GM21526 (cell line): ENCODE results near the gene LRRC45.

ENCODE experiments used
- ATAC-seq: cut with Tn5 transposase; IDR thresholded peaks from one replicate; pipeline ENCODE4 v1.9.1; 2021; ENCODE audit warnings: moderate library complexity; ENCODE audit not compliant: unreplicated experiment, low FRiP score

The LRRC45 gene

DNA sequence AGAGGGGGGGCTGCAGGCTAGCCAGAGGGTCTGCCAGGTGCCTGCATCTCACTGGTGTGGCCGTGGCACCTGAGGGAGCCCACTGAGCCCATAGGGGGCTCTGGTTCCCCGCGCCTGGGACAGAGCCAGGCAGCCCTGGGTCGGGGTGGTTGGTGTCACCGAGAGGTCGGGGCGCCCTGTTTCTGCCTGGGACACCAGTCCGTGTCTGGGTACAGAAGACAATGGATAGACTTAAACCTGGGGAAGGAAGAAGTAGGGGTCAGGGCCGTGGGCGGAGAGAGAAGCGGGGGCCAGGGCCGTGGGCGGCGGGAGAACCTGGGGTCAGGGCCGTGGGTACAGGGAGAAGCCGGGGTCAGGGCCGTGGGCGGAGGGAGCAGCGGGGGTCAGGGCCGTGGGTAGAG lies 25.5 kb downstream of the LRRC45 start:
- ATAC-seq, result no peak

DNA sequence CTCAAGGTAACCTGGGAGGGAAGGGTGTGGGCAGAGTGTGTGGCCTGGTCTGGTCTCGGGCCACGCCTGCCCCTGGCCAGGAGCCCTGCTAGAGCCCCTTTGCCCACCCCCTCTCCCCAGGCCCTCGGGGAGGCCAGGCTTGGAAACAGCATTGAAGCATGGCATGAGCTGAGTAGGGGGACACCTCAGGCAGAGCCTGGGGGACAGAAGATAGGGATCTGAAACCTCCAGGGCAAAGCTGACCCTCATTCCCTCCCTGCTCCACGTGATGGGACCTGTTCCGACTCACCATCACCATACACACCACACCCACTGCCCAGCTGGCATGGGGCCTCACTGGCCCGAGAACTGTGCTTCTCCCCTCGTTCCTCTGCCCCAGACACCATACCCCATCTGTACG lies 26.0 kb downstream of the LRRC45 start:
- no peak for ATAC-seq

DNA sequence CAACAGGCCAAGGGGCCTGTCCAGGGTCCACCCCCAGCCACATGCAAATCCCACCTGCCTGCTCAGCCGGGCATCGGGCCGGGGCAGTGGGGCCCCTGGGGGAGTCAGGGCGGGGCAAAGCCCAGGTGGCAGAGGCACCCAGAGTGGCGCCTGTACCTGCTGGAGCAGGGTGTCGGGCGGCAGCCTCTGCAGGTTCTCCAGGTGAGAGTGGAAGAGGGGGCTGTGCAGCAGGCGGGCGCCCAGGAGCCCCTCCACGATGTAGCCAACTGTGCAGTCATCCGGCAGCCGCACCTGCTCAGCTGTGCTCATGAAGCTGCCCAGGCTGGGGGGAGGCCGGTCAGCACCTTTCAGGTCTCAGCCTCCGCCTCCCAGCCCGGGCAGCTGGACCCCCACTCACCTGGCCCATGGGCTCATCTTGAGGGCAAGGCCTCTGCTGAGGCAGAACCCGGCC lies 26.4 kb downstream of the LRRC45 start:
- ATAC-seq, result no peak

DNA sequence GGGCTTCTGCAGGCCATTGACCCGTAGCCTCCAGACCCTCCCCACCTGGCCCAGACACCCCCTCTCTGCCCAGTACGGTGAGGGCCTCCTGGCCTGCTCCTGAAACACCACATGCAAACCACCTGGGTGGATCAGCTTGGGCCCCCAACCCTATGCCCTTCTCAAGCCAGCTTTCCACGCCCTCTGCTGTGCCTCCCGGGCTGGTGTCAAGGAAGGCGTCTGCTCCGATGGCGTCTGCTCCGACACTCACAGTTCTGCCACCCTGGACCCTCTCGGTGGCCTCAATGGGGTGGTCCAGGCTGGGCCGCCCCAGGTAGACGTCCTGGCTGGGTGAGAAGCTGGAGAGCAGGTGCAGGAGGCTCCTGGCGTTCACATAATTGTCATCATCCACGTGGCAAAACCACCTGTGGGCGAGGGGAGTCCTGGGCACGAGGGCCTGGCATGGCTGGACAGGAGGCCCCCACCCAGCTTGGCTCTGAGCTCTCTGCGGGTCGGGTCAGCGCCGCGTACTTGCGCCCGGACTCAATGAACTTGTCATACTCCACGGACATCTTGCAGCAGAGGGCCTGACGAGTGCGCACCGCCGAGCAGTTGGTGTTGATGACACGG lies 27.2 kb downstream of the LRRC45 start:
- no peak for ATAC-seq

DNA sequence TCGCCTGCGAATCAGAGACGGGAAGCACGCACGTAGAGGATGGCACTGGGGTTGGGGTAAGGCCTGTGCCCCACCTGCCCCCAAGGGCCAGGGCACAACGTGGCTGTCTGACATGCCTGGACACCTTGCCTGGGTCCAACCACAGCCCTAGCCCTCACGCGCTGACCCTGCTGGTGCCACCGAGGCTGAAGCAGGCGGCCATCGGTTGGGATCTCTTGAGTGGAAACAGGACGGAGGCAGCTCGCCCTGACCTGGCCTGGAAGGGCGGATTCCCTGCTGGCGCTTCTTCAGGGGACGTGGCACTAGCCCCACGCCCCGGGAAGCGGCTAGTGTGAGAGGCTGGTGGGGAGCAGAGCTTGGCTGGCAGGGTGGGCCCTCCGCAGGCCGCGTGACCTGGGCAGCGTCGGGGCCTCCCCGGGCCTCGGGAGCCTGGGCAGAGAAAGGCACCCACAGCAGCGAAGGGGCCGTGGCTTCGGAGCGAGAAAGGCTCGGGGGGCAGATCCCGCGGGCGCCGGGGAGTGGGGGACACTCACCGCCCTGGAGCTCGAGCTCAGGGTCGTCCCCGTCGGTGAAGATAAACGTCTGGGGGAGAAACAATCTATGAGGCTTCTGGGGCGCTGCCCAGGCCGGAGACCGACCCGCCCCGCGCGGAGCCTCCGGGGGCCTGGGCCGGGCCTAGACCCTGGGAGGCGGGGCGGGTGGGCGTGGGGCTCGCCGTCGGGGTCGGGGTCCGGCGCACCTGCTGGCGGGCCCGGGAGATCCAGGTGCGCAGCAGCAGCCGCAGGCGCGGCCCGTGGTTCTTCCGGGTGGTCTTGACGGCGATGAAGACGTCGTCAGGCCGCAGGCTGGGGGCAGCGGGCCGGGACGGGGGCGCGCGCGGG lies 27.9 kb downstream of the LRRC45 start:
- no peak for ATAC-seq

DNA sequence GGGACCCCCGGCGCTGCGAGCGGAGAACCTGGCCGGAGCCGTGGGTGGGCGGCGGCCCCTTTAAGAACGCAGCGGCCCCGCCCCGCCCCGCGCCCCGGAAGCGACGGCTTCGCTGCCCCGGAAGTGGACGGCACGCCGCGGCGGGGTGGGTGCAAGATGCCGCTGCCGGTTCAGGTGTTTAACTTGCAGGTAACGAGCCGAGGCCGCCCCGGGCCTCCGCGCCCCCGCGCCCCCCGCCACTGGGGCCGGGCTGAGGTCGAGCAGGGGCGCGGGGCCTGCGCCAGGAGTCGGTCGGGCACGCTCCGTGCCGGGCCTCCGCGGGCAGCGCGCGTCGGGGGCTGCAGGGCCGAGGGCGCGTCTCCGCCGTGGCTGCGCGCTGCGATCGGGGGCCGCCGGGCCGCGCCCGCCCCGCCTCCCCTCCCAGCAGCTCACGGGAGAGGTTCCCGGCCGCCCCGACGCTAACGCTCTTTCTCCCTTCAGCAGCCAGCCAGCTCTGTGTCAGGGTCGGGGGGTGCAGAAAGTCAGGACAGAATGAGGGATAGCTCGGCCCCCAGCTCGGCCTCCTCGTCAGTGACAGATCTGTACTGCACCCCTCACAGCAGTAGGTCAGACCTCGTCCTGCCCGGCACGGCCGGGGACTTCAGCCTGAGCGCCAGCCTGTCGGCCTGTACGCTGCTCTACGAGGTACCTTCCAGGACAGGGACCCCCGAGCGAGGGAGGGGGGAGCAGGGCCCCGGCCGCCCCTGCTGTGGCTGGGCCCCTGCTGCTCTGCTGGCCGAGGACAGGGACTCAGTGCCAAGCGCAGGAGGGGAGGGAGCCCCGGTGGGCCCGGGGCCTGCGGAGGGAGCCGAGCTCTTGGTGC lies 28.9 kb downstream of the LRRC45 start, which contains the start of the genes GPS1 and RFNG:
Gene GPS1 (plus strand): TSS at position 123 of the 862 bp plus-strand sequence. CDS start 34 bp downstream, at position 157.
Gene RFNG (minus strand): TSS at position 36 of the 862 bp plus-strand sequence. CDS start 45 bp downstream, outside the sequence.
- ATAC-seq, result no peak

DNA sequence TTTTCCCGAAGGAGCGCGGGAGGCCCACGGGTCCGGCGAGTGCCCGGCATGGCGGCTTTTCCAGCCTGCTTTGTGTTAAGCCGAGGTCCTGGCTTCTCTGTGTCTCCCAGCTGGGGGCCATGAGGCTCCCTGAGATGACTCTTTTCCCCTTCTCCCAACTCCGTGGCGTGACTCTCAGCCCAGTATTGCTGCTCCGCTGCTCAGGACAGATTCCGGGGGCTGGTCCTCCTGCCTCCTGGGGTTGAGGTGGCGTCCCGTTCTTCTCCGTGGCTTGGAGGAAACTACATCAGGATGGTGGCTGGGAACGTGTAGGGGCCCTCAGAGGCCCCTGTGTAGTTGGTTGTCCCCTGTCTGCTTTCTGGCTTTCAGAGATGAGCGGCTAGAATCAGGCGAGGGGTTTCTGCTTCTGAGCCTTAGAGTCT lies 29.5 kb downstream of the LRRC45 start:
- ATAC-seq, result no peak

DNA sequence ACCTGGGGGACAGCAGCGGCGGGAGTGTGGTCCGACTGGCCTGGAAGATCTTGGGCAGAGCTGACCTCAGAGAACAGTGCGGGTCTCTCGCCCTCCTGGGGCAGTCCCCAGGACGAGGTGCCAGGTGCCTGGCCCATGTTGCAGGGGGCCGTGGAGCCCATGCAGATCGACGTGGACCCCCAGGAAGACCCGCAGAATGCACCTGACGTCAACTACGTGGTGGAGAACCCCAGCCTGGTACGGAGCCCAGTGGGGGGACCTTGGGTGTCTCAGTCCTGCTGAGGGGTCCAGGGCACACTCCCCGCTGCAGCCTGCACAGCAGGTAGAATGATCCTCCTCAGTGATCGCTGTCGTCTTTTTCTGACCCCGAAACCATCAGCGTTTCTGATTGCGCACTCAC lies 30.0 kb downstream of the LRRC45 start:
- no peak for ATAC-seq

DNA sequence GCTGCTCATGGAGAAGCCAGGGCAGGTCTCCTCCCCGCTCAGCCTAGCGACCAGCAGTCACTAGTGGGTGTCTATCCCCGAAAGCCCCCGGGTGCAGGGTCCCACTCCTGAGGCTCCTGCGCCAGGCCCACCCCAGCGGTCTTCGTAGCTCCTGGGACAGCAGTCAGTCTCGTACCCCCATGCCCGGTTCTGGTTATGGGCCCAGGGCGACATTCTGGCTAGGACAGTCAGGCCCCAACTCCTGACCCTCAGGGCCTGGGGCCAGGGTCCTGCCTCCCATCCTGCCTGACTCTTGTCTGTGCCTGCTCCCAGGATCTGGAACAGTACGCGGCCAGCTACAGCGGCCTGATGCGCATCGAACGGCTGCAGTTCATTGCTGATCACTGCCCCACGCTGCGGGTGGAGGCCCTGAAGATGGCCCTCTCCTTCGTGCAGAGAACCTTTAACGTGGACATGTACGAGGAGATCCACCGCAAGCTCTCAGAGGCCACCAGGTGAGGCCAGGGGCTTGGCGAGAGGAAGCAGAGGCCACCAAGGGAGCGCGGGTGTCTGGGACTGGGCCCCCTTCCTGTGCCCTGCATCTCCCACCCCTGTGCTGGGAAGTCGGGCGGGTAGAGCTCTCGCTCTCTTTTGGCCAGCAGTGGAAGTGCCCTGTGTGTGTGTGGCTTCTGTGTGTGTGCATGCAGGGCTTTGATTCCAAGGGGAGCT lies 30.6 kb downstream of the LRRC45 start:
- ATAC-seq, result no peak

DNA sequence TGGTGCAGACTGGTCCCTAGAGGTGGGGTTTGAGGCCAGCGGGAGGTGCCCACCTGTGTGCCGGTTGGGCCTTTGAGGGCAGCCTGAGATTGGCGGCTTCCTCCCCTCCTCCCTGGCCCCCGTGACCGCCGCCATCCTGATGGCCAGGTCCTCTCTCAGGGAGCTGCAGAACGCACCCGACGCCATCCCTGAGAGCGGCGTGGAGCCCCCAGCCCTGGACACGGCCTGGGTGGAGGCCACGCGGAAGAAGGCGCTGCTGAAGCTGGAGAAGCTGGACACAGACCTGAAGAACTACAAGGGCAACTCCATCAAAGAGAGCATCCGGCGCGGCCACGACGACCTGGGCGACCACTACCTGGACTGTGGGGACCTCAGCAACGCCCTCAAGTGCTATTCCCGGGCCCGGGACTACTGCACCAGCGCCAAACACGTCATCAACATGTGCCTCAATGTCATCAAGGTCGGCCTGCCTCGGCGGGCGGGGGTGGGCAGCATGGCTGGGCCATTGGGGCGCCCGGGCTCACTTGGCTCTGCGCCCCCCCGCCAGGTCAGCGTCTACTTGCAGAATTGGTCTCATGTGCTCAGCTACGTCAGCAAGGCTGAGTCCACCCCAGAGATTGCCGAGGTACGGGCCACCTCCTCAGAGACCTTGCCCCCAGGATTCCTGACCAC lies 31.4 kb downstream of the LRRC45 start:
- ATAC-seq, result no peak

DNA sequence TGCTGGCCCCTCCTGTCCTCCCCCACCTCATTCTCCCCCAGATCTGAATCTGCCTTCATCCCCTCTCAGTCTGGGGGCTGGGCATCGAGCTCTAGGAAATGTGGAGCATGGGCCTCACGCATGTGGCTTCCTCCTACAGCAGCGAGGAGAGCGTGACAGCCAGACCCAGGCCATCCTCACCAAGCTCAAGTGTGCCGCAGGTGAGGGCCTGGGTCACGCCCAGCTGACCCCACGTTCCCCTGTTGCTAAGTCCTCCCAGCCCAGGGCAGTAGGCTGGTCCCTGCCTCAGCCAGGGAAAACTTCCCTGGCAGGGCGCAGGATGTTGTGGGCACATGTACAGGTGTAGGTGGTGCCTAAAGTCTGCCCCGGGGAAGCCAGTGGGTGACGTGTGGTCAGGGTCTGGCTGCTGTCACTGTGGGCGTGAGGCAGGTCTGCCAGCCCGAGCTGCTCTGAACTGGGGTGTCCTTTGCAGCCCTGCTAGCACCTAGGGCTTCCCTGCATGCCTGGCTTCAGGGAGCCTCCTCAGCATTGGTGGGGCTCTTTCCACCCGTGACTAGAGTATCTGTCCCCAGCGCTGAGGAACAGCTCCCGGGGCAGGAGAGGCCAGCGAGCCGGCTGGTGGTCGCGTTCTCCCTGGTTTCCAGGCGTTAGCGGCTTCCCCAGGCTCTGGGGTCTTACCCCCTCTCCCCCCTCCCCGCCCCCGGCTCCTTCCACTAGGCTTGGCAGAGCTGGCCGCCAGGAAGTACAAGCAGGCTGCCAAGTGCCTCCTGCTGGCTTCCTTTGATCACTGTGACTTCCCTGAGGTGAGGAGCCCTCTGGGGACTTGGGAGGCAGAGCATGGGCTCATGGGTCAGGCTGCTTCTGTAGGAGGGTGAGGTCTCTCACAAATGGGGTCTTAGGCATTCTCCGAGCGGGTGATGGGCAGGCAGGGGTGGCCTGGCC lies 32.2 kb downstream of the LRRC45 start:
- no peak for ATAC-seq

DNA sequence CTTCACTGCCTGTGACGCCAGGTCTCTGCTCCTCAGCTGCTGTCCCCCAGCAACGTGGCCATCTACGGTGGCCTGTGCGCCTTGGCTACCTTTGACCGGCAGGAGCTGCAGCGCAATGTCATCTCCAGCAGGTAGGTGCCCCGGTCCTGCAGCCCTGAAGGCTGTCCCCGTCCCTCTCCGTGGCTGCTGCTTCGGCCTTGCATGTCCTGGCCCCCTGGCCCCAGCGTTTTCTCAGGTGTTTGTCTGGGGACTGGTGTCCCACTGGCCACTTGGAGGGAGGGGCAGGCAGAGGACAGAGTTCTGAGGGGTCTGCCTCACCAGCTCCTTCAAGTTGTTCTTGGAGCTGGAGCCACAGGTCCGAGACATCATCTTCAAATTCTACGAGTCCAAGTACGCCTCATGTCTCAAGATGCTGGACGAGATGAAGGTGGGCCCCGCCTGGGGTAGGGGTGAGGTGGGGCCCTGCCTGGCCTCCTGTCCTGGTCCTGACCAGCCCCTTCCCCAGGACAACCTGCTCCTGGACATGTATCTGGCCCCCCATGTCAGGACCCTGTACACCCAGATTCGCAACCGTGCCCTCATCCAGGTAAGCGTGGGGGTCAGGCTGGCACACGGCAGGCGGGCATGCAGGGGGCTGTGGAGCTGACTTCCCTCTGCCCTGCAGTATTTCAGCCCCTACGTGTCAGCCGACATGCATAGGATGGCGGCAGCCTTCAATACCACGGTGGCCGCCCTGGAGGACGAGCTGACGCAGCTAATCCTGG lies 33.0 kb downstream of the LRRC45 start:
- ATAC-seq, result no peak

DNA sequence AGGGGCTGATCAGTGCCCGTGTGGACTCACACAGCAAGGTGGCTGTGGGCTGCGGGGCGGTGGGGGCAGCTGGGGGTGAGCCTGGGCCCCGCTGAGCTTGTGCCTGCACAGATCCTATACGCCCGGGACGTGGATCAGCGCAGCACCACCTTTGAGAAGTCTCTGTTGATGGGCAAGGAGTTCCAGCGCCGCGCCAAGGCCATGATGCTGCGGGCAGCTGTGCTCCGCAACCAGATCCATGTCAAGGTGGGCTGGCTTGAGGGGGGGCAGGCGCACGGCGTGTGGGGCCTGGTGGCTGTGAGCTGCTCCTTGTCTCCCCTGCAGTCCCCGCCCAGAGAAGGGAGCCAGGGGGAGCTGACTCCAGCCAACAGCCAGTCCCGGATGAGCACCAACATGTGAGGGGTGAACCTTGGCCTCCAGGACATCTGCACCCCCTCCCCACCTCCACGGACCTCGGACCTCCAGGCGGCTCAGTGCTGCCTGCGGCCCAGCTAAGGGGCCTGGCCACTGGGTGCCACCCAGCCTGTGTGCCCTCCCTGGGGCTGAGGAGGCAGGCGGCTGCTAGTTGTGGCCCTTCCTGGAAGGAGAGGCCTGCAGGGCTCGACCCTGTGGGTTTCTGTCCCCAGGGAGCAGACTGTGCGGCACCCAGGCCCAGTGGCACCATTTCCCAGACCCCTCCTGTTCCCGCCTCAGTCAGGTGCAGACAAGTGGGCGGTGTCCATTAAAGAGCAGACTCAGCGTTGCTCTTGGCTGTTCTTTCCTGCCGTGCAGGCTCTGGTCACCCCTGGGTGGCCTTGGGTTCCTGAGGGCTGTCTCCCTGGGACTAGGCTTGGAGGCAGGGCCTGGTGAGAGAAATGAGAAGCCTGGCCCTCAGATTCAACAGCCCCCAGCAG lies 33.9 kb downstream of the LRRC45 start:
- no peak for ATAC-seq

DNA sequence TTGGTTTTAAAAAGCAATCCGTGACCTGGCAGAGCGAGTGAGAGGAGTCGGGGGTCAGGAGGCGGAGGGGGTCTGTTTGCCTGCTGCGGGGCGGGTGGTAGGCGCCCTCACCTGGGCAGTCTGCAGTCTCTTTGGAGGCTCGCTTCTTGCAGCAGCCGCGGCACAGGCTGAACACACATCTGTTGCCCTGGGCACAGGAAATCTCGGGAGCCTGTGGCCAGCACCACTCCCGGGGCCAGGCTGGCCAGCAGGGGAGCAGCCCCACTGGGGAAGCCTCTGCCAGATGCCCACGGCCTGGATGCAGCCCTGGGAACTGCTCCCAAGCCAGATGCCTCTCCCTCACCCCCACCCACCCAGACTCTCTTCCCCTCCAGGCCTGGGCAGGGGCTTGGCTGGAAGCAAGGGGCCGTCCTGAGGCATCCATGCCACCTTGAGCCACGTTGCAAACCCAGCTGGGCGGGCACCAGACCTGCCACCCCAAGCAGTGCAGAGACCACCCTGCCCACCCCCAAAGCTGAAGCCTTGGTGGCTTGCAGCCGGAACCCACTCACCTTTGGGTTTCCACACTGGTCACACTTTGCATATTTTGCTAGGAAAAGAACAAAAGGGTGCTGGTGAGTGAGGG lies 35.2 kb downstream of the LRRC45 start:
- ATAC-seq, result no peak

DNA sequence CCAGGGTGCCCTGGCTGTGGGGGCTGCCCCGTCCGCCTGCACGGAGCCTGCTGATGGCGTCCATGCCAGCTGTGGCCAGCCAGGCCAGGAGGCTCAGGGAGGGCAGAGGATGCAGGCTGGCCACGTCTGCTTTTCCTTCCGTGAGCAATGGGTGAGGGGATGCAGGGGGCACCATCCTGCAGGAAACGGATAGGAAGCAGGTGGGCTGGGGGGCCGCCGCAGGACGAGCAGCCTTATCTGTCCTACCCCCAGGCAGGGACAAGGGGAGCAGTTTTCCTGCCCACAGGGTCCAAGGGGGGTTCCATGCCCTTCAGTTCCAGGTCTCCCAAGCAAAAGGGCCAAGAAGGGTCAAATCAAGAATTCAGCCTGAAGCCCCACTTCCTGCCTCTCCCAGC lies 35.7 kb downstream of the LRRC45 start:
- no peak for ATAC-seq

DNA sequence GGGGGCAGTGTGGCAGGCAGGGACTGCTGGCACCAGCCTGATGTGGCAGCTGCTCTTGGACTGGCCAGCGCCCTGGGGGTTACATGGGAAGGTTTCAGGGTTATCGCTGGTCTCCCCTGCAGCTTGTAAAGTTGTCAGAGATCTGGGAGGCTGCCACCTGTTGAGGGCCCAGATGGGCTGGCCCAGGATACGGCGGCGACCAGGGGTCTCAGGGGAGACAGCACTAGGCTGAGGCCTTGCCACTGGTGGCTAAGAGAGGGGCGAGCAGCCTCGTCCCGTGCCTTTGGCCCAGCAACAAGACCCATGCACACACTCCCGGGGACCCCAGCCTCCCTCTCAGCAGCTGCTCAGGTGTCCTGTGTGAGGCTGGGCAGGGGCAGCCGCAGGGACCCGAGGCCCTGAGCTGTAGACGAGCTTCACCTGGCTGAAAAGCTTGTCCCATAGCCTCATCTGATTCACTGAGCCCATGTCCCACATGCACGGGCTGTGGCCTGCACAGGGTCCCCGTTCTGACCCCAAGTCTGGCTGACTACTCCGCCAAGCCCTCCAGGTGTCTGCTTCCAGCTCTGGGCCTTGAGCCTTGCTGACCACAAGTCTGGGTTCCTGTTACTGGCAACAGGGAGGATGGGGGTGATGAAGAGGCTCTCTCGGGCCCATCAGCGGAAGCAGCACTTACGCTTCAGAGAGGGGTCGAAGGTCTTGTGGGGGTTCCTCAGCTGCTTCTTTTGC lies 36.3 kb downstream of the LRRC45 start:
- no peak for ATAC-seq
